Ishikawa (cell line): Measurements from ENCODE around the gene RIMBP2.

Source experiments
- CEBPB ChIP-seq: IDR thresholded peaks from 2 replicates; pipeline ENCODE4 v1.6.1; 2012
- CREB1 ChIP-seq: IDR thresholded peaks from 2 replicates; pipeline ENCODE4 v1.6.1; 2012; ENCODE audit warnings: low read depth
- EGR1 ChIP-seq: IDR thresholded peaks from 2 replicates; pipeline ENCODE4 v1.6.1; 2012
- EP300 ChIP-seq: IDR thresholded peaks from 2 replicates; pipeline ENCODE4 v1.6.1; 2012; ENCODE audit warnings: borderline replicate concordance
- FOXM1 ChIP-seq: IDR thresholded peaks from 2 replicates; pipeline ENCODE4 v1.6.1; 2012; ENCODE audit warnings: low read depth, borderline replicate concordance
- NFIC ChIP-seq: IDR thresholded peaks from 2 replicates; pipeline ENCODE4 v1.6.1; 2012
- RAD21 ChIP-seq: IDR thresholded peaks from 2 replicates; pipeline ENCODE4 v1.6.1; 2012; ENCODE audit warnings: low read depth
- TAF1 ChIP-seq: IDR thresholded peaks from 2 replicates; pipeline ENCODE4 v1.6.1; 2012; ENCODE audit warnings: low read depth, mild to moderate bottlenecking
- TCF12 ChIP-seq: IDR thresholded peaks from 2 replicates; pipeline ENCODE4 v1.6.1; 2012; ENCODE audit warnings: low read depth
- TEAD4 ChIP-seq: IDR thresholded peaks from 2 replicates; pipeline ENCODE4 v1.6.1; 2012
- YY1 ChIP-seq: IDR thresholded peaks from 2 replicates; pipeline ENCODE4 v1.6.1; 2012; ENCODE audit warnings: low read depth
- ZBTB7A ChIP-seq: IDR thresholded peaks from 2 replicates; pipeline ENCODE4 v1.6.1; 2012; ENCODE audit warnings: low read depth
- TF ChIP-seq, protein P1 (sequence below): IDR thresholded peaks from 2 replicates; pipeline ENCODE4 v1.6.1; 2012; ENCODE audit warnings: low read depth, mild to moderate bottlenecking
- TF ChIP-seq, protein P2 (sequence below): IDR thresholded peaks from 2 replicates; pipeline ENCODE4 v1.6.1; 2012
- TF ChIP-seq, protein P3 (sequence below): IDR thresholded peaks from 2 replicates; pipeline ENCODE4 v1.6.1; 2012

Gene RIMBP2

DNA sequence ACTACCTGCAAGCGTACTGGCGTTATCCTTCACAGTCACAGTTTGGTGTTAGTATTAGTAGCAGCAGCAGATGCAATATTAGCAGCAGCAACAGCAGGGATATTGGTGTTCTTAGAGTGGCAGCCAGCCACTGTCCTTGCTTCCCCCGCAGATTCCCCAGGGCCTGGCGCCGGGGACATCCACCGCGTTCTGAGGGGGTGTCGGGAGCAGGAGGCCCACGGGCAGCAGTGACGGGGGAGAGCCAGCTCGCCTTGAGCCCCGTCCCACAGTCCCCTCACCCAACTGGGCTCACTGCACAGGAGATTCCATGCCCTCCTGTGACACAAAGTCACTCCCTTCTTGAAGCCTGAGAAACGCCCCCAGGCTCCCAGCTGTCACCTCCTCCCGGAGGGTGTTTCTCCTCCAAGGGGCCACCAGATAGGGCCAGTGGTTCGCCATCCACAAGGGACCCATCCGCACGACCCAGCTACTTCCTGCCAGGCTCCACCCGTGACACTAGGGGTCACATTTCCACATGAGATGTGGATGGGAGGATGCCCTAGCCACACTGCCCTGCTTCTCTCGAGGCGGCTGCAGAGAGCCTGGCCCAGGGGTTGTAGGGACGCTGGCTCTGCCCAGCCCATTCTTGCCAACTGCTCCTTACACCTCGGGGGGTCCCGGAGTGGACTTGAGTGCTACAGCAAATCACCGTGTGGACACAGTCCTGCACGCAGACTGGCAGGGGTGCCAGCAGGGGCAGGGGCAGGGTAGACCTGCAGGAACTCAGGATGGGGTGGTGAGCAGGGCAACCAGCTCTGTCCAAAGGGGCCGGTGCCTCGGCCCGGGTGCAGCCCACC lies 255.3 kb downstream of the RIMBP2 start:
- TF ChIP-seq ZBTB7A (no peak), CEBPB (no peak), TEAD4 (no peak), FOXM1 (no peak), NFIC (no peak), TAF1 (no peak), EGR1 (no peak), YY1 (no peak), CREB1 (no peak), TCF12 (no peak)
- TF ChIP-seq, protein P1, sequence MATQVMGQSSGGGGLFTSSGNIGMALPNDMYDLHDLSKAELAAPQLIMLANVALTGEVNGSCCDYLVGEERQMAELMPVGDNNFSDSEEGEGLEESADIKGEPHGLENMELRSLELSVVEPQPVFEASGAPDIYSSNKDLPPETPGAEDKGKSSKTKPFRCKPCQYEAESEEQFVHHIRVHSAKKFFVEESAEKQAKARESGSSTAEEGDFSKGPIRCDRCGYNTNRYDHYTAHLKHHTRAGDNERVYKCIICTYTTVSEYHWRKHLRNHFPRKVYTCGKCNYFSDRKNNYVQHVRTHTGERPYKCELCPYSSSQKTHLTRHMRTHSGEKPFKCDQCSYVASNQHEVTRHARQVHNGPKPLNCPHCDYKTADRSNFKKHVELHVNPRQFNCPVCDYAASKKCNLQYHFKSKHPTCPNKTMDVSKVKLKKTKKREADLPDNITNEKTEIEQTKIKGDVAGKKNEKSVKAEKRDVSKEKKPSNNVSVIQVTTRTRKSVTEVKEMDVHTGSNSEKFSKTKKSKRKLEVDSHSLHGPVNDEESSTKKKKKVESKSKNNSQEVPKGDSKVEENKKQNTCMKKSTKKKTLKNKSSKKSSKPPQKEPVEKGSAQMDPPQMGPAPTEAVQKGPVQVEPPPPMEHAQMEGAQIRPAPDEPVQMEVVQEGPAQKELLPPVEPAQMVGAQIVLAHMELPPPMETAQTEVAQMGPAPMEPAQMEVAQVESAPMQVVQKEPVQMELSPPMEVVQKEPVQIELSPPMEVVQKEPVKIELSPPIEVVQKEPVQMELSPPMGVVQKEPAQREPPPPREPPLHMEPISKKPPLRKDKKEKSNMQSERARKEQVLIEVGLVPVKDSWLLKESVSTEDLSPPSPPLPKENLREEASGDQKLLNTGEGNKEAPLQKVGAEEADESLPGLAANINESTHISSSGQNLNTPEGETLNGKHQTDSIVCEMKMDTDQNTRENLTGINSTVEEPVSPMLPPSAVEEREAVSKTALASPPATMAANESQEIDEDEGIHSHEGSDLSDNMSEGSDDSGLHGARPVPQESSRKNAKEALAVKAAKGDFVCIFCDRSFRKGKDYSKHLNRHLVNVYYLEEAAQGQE = no peak
- TF ChIP-seq, protein P2, sequence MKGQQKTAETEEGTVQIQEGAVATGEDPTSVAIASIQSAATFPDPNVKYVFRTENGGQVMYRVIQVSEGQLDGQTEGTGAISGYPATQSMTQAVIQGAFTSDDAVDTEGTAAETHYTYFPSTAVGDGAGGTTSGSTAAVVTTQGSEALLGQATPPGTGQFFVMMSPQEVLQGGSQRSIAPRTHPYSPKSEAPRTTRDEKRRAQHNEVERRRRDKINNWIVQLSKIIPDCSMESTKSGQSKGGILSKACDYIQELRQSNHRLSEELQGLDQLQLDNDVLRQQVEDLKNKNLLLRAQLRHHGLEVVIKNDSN = no peak

DNA sequence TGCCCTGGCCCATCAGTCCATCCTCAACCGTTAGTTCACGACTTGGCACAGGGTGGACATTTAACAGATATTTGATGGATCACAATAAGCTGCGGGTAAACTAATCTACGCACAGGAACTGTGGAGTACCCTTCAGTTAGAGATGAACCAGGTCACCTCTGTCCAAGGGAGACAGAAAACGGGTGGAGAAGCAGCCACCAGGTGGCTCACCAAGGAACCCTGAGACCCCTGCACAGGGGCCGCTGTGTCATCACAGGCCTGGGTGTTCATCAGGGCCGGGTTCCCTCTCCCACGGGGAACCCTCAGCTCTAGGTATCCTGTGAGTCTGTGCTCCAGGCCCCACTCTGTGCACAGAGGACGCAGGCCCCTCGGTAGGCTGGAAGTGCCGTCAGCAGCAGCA lies 256.2 kb downstream of the RIMBP2 start:
- TF ChIP-seq, protein P2 = no peak
- TF ChIP-seq ZBTB7A (no peak), CREB1 (no peak), FOXM1 (no peak), TAF1 (no peak), EP300 (no peak), NFIC (no peak), EGR1 (no peak), CEBPB (no peak), TCF12 (no peak), YY1 (no peak), RAD21 (no peak), TEAD4 (no peak)
- TF ChIP-seq, protein P3, sequence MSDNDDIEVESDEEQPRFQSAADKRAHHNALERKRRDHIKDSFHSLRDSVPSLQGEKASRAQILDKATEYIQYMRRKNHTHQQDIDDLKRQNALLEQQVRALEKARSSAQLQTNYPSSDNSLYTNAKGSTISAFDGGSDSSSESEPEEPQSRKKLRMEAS = no peak
- TF ChIP-seq, protein P1 = no peak

DNA sequence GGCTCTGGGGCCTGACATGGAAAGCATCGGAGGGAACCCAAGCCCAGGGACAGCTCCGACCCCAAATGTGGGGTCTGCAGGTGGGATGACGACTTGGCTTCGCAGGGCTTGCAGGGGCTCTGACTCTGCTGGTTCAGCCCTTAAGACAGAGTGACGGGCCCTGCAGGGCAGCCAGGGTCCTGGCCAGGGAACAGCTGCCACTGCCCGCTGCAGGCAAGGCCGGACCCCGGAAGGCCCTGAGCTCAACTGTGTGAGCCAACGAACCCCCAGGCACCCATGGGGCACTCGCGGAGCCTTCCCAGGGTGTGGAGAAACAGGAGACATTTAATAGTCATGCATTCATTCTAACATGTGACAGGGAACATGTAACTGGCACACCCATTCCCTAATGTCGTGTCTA lies 257.8 kb downstream of the RIMBP2 start:
- TF ChIP-seq CREB1 (no peak), TAF1 (no peak), CEBPB (no peak), ZBTB7A (no peak), RAD21 (no peak), YY1 (no peak), TEAD4 (no peak), NFIC (no peak), TCF12 (no peak), EGR1 (no peak)
- TF ChIP-seq, protein P1 = no peak
- TF ChIP-seq, protein P2 = no peak

DNA sequence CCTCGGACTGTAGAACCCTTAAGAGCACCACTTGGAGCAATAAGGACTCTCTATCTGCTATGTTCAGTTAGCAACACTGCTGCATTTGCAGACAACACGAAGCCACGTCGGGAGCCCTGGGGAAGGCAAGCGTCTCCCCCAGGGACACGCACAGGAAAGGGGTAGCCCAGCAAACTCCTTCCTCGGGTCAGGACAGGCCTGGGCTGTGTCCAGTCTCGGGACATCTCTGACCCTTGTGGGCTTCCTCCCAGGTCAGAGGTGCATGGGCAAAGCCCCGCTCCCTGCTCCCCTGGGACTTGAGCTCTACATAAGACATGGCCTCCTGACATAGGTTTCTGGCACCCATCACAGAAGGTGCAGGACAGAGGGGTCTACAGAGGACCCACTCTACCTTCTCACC lies 258.9 kb downstream of the RIMBP2 start:
- TF ChIP-seq CREB1 = no peak
- no peak for TF ChIP-seq ZBTB7A
- TF ChIP-seq YY1 = no peak
- no peak for TF ChIP-seq FOXM1
